ENCODE measurements around the gene NPY2R.

NPY2R gene, protein sequence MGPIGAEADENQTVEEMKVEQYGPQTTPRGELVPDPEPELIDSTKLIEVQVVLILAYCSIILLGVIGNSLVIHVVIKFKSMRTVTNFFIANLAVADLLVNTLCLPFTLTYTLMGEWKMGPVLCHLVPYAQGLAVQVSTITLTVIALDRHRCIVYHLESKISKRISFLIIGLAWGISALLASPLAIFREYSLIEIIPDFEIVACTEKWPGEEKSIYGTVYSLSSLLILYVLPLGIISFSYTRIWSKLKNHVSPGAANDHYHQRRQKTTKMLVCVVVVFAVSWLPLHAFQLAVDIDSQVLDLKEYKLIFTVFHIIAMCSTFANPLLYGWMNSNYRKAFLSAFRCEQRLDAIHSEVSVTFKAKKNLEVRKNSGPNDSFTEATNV

DNA sequence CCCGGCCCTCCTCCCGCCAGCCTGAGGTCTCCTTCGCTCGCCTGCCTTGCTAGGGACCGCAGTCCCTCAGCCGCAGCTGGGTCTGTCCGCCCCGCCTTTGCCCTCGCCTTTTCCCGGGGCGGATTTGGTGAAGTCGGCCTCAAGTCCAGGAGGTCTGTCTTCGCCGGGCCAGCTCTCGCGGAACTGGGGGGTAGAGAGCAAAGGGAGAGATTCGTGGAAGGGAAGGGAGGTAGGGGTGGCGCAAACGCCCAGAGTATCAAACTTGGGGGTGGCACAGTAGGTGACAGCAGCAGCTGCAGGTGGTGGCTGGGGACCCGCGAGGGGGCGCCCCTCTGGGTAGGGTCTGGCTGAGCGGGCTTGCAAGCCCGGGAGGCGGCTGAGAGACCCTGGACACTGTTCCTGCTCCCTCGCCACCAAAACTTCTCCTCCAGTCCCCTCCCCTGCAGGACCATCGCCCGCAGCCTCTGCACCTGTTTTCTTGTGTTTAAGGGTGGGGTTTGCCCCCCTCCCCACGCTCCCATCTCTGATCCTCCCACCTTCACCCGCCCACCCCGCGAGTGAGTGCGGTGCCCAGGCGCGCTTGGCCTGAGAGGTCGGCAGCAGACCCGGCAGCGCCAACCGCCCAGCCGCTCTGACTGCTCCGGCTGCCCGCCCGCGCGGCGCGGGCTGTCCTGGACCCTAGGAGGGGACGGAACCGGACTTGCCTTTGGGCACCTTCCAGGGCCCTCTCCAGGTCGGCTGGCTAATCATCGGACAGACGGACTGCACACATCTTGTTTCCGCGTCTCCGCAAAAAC lies at the start of gene NPY2R:
Gene NPY2R, plus strand, starts transcription at position 379 of the 797 bp plus-strand sequence. CDS start 5,304 bp downstream, outside the sequence.
- no peak for DNase-seq (ENCODE audit: low read depth)

DNA sequence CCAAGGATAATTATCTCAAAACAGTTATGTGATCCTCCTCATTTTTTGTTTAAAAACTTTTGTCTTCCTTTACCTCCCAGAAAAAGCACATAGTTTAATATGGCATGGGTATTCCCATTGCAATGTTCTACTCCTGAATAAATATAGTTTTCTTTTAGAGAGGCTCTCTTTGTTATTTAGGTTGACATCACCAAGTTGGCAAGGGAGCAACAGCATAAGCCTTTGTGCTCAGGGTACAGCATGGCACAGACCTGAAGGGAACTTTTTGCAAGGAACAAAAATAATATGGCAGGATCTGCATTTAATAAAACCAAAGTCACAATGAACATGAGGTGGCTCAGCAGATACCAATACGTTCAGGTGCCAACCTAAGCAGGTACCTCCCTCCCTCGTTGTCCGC lies 47.1 kb upstream of the NPY2R start:
- DNase-seq (ENCODE audit: low read depth), result no peak

DNA sequence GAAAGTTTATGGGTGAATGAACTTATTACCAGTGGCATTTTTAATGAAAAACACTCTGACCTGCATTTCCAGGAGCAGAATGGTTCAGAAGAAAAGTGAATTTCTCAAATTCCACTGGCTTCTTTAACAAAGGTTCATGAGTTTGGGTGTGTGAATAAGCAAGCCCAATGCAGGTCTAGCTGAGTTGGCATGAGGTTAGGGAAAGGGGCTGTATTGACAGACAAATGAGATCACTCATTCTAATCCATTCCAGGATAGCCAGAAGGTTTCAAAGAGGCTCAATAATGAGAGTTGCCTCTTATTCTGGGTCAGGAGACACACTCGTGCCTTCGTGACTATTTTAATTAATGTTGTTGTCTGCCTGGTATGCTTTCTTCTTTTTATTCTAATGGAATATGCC lies 43.7 kb upstream of the NPY2R start:
- no peak for DNase-seq (ENCODE audit: low read depth)

DNA sequence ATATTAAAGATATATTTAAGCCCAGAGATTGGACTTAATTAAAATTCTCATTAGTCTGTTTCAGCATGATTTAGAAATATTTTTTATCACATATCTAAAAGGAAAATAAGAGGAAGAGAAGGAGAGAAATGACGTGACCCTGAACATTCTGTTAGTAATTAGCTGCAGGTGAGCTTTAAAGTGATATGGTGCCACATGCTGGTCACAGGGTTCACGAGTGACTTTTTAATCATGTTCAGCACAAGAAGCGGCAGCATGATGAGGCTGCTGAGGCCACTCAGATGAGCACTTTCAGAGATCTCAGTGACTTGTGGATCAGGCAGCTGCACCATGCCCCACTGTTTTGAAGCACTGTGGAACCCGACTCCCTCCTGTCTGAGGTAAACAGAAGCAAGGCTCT lies 37.9 kb upstream of the NPY2R start:
- no peak for DNase-seq (ENCODE audit: low read depth)

DNA sequence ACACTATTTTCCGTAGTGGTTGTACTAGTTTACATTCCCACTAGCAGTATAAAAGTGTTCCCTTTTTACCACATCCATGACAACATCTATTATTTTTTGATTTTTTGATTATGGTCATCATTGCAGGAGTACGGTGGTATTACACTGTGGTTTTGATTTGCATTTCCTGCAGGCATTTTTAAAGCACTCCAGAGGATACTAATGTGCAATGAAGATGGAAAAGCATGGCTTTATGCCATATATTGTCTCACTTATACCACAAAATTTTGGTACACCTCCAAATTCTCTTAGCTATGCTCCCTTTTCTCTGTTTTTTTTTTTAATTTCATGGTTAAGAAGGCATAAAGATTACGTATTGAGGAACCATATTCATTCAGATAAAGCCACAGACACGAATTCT lies 35.1 kb upstream of the NPY2R start:
- DNase-seq (ENCODE audit: low read depth), result no peak

DNA sequence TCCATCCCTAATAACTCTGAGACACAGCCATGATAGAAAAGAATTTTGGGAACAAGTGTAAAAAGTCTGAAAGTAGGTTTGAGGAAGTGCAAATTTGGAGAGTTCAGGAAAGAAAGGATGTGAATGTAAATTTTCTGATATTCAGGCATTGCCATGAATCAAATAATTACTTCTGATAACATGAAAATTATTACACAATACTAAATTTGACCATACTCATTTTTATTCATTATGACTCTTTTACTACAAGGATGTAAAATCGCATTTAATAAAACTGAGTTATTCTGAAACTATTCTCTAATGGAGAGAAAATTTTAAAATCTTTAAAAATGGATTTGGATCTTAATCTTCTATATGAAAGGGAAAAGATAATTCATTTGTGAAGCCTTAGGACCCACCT lies 33.8 kb upstream of the NPY2R start:
- no peak for DNase-seq (ENCODE audit: low read depth)

DNA sequence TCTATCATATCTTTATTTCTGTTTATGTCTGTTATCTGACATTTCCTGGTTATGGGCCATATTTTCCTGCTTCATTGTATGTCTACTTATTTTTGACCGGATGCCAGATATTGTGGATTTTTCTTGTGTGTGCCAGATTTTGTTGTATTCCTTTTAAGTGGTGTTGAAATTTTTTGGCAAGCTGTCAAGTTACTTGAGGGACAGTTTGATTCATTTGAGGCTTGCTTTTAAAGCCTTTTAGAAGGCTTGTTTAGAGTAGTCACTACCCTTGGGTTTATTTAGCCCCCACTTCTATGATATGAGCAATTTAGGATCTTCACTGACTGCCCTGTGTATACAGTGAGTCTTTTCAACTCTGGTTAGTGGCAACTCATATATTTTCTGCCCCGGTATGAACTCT lies 29.2 kb upstream of the NPY2R start:
- DNase-seq (ENCODE audit: low read depth), result no peak

DNA sequence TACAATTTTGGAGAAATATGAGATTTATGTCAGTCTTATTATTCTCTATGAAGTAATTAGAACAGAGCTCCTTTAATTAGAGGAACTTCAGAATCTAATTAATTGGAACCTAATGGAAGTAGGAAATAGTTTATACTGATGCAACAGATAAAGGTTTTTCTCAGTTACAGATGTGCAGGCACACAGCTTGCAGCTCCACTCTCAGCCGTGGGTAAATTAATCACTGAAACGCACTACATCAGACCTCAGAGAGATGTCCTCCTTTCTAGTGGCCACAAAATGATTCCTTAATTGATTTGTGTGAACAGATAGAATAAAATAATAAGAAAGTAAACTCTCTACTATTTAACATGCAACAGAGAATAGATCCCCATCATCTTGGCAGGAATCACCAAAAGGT lies 21.5 kb upstream of the NPY2R start:
- no peak for DNase-seq (ENCODE audit: low read depth)

DNA sequence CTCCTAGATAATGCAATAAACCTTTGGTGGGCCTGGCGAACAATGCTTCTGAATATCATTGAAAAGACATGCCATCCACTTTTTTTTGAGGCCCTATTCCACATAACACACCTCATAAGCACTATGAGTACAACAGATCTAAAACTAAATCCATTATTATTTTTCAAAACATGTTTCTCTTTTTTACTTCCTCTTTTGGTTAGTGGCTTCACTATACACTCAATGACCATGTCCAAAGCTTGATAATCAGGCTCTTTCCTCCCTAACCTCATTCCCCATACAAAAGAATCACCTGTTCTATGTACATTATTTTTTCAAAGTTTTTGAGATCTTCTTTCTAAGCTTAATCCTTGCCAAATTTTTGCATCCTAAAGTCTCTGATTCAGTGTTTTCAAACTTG lies 20.4 kb upstream of the NPY2R start:
- no peak for DNase-seq (ENCODE audit: low read depth)

DNA sequence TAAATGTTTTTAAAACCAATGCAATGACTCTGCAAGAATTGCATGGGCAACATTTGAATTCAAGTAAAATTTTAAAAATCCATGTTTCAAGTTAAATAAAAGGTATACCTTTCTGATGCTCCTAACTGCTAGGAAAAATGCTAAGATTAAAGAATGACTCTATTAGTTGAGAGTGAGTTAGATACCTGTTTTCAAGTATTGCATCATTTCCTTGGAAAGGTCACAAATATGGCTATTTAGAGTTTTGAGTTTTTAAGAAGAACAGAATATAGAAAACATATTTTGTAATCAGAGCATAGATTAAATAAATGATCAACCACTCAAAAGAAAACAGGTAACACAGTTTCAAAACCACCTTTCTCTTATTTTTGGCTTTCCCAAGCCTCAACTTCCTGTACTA lies 18.3 kb upstream of the NPY2R start:
- no peak for DNase-seq (ENCODE audit: low read depth)

DNA sequence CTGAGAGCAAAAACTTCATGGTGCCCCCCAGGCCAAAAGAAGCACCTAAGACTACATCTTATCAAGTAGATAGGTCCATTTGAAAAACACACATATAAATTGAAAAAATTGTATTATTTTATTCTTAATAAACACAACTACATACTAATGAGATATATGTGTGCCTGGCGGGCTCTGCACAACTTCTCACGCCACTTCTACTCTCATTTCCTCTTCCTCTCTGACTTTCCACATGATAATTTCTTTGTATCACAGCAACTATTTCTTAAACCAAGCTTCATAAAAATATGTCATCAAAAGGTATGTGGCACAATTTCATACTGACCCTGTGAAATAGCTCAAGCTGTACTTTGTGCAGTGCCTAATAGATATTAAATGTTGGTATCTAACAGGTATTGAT lies 10.7 kb upstream of the NPY2R start:
- no peak for DNase-seq (ENCODE audit: low read depth)

DNA sequence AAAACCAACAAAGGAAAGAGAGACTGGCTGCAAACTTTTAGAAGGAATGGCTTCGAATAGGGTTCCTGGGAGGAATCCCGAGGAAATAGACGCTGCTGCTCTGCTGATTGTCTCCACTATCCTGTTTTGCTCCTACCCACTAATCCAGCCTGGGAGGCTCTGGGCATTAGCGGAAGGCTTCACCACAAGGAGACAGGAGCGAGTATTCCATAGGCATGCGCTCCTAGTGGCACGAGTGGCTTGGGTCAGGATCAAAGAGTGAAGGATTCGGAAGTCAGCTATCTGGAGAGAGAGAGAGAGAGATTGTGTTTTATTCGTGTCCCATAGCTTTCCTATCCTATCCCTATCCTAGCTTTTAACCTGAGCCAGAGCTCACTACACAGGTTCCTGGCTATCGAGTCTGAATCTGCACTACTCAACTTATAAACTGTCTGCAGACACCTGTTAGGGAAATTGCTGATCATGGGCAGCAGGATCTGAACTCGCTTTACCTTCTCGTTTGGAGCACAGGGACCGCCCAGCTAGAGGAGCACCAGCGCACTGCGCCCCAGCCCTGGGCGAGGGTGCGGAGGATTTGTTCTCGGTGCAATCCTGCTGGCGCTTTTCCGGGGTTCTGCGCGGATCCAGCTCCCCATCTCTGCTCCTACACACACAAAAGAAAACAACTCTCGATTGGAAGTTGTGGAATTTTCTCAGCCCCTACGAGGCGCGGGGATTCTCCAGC lies 740 bp upstream of the NPY2R start:
- DNase-seq (ENCODE audit: low read depth), result no peak

DNA sequence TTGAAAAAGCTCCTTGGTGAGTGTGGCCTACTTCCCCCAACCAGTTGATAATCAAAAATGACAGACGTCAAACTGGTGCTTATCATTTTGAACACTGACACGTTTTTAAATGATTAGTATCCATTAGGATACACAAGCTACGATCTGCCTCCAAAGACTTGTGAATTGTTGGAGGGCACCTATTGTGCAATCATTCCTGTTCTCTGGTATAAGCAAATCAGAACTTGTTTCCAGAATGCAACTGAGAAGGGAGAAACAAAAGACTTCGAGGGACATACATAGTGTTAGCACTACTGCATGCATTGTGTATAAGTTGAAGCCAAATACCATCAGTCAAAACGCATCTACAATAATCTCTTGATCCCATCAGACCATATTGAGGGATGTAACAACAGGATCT lies 11.6 kb downstream of the NPY2R start:
- no peak for DNase-seq (ENCODE audit: low read depth)

DNA sequence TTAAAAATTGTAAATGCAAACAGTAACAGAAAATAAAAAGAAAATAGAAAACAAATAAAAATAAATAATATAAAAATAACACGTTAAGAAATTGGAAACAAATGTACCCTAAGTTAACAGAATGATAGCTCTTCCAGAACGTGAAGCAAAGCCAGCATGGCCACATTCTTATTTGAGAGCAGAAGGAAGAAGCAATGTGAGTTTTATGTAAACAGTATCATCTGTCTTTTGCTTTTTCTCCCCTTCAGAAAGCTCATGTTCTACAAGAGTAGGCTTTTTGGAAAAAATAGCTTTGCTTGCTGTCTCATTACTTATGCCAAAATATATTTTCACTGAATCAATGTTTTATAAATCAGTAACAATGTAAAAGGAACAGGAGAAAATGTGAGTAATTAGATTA lies 18.7 kb downstream of the NPY2R start:
- no peak for DNase-seq (ENCODE audit: low read depth)

DNA sequence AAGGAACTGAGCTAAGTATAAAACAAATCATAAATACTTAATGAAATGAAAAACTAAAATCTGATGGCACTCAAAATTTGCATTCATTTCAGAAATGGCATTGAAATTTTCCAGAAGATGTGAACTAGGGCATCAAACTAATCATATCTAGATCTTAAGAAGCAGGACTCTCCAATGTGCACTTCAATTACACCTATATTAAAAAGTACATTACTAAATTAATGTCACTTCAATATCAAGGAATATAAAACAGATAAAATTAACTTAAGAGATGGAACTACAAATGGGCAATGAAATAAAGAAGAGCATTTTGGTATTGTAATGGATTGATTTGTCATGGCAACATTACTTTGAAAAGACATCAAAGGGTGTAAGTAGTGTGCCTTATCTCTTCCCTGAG lies 20.3 kb downstream of the NPY2R start:
- DNase-seq (ENCODE audit: low read depth), result no peak

DNA sequence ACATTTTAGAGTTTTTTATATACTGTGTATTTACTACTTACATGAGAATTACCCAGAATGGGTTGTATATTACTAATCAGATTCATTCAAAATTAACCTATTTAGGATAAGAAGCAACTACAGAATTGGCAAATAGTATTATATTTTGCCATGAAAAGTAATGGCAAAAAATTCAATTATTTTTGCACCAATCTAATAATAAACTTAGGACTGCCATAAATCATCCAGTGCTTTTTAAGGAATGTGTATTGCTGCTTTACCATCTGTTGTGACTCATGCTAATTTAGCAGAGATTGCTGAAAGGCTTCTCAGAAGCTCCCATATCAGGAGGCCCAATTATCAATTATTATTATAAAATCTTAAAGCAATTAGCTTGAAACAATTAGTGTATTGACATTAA lies 24.0 kb downstream of the NPY2R start:
- no peak for DNase-seq (ENCODE audit: low read depth)

DNA sequence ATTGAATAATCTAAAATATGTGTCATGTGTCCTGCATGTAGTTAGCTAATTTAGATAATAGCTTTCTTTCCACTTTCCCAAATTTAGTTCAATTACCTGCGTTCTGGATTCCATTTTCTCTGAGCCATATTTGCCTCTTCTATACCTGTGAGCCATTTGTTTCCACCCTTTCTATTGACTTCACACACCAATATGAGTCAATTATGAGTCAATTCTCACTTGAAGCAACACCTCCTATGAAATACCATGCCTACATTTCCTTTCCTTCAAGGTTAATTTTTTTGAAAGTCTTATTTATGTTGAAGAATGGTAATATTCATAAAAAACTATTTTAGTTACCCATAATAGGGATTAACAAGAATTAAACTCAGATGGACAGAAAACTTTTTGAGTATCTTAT lies 25.8 kb downstream of the NPY2R start:
- no peak for DNase-seq (ENCODE audit: low read depth)

DNA sequence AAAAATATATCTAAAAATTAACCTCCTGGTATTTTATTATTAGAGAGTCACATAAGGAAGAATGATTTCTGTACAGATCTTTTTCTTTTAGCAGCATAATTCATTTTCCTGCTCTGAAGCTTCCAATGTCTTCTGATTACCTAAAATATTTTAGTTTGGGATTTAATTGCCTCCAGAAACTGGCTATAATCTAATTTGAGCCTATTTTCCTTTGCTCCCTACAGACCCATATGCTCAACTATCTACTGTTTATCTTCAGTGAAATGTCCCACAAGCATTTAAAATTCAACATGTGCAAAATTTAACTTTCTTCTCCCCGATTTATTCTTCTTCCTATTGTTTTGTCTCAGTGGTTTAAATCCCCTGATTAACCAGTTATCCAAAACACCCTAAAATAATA lies 29.1 kb downstream of the NPY2R start:
- DNase-seq (ENCODE audit: low read depth), result no peak

DNA sequence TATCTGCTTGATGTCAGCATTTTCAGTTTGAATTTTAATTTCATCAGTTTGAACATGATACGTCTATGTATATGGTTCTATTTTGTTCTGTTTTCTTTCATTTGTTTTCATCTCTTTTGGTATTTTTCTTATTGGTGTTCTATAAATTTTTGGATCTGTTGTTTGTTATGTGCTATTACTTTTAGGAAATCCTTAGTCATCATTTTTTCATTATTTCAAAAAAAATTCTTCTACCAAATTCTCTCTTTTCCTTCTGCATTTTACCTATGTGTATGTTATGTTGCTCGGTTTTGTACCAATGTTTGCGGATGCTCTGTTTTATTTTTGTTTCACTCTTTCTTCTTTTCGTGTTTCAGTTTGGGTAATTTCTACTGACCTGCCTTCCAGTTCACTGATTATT lies 32.8 kb downstream of the NPY2R start:
- DNase-seq (ENCODE audit: low read depth), result no peak

DNA sequence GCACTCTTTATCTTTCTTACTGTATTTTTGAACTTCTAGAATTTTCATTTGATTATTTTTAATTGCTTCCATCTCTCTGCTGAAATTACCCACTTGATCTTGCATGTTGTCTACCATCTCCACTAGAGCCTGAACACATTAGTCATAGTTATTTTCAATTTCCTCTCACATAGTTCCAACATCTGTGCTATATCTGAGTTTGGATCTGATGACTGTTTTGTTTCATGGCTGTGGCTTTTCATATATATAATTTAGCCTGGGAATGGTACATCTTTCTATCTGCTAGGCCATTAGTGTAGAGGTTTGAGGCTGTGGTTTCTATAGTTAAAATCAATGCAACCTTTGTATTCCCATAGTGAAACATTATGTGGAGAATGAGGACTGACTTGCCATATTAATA lies 33.2 kb downstream of the NPY2R start:
- no peak for DNase-seq (ENCODE audit: low read depth)

DNA sequence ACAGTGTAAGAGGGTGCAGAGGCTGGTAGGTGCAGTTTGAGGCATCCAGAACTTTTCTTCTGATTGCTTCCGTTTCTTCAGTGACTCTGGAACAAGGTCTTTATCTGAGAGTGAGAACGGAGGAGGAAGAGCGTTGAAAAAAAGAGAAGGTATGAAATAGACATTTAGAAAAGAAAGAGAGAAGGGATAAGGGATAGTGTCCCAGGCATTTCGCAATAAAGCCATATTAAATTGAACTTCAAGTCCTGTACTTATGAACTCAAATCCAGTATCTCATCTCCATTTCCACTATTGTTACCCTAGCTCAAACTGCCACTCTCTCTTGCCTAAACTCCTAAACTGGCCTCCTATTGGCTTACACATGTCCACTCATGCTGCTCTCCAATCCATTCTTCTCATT lies 36.7 kb downstream of the NPY2R start:
- no peak for DNase-seq (ENCODE audit: low read depth)

DNA sequence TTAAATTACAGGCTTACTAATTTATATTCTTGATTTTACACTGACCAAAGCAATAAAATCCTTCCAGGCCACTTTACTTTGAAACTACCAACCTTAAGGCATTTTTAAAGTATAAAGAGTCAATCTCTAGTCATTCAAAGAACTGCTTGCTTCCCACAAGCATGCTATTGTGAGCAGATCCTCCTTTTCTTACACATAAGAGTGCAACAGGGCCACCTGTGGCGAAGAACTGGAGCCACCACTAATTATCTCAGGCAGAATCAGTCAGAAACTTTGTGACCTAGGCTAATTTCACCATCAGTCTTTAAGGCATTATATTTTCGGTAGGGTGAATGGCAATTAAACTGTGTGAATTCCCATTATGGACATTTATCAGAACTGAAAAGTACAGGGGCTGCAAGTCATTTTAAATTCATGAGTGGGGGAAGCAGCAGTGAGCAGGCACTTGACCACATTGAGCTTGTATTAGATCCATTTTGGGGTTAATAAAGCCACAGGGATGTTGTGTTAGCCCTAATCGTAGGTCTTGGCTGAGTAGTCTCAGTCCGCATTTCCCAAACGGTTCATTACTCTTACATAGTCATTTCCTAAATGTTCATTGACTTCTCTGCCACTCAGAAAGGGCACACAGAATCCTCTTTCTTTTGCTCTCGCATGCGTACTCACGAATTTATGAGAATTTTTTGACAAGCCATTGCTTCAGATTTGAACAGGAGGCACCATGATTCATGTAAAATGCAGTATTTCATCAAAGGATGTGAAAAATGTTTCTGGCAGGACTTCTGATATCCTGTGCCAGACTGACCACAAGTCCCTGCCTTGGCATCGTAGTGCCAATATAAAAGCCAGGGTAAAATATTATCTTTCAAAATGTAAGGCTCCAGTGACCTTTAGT lies 39.8 kb downstream of the NPY2R start:
- no peak for DNase-seq (ENCODE audit: low read depth)

Data from stimulated activated CD8-positive, alpha-beta memory T cell treated with anti-CD3 and anti-CD28 coated beads, Interleukin-15, amount 100 ng/mL, for 1 hour (primary cell).